Measurements from ENCODE around the gene CCL3. TPM values are rescaled to one million over a fixed set of nuclear protein-coding genes. Genes with fewer than 3 reads are reported as not detected.
"Not testable (repeated sequence)": the region's sequence is repeated elsewhere in the genome, so short reads cannot be mapped to it uniquely, and the experiment has no call there.

CCL3 gene
- total RNA-seq, 1 experiment from 2014 or later = not detected

DNA sequence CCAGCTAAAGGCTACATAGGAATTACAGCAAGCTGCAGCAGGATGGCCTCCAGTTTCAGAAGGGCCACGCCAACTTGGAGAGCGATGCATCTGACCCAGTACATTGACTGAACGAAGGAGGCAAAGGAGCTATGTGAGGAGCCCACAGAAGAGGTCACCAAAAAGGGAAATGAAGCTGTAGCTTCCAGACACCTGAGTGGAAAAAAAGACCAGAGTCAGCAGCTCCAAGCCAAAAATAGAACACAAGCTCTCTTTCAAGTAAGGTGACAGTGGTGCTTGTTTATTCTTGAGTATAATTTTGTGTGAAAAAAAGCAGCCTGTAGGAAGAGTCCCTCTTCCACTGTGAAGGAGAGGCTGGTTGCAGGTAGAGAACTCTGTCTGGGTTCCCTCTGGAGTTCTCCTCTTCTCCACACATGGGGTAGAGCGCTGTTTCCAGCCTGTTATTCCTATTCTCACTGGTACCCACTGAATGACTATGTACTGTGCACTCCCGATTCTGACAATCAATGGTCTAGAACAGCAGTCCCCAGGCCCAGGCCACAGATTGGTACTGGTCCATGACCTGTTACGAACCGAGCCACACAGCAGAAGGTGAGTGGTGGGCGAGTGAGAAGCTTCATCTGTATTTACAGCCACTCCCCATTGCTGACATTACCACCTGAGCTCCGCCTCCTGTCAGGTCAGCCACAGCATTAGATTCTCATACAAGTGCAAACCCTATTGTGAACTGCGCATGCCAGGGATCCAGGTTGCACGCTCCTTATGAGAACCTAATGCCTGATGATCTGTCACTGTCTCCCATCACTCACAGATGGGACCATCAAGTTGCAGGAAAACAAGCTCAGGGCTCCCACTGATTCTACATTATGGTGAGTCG lies 28.8 kb upstream of the CCL3 start:
- no peak overlapping the region for H3K27ac Mint-ChIP-seq (ENCODE audit: unreplicated experiment)
- intact Hi-C loops (cut with micrococcal nuclease; ENCODE audit: unreplicated experiment) = no loop called here
- H3K27me3 Mint-ChIP-seq (ENCODE audit: insufficient read depth, unreplicated experiment) = peaks cover 3% of the 10 kb centered on the region
- ChIA-PET POLR2A (interaction anchor here (0.6 kb wide), 2 partner anchors 16 to 333 kb away, joined by 3 to 9 read pairs; no protein-coding TSS in a partner anchor), CTCF (no interaction called here)
- Histone ChIP-seq H3K36me3 (ENCODE audit: control insufficient read depth, insufficient read depth, low read length) (no peaks in the 10 kb centered on the region), H3K9me3 (no peaks in the 10 kb centered on the region), H3K27me3 (replicated peaks; ENCODE audit: control insufficient read depth, insufficient read depth, low read length) (no peaks in the 10 kb centered on the region; the same call in 1 of the 2 replicates), H3K4me1 (no peaks in the 10 kb centered on the region), H3K4me3 (ENCODE audit: low read depth, low read length) (no peak overlapping the region)
- no peaks in the 10 kb centered on the region for H3K9me3 Mint-ChIP-seq (ENCODE audit: unreplicated experiment)
- H3K4me3 Mint-ChIP-seq (ENCODE audit: unreplicated experiment) = no peak overlapping the region
- H3K36me3 Mint-ChIP-seq (ENCODE audit: insufficient read depth, unreplicated experiment) = peaks cover 4% of the 10 kb centered on the region
- TF ChIP-seq CTCF (IDR thresholded peaks at IDR 0.05; ENCODE audit: insufficient read depth in 1 of 2, low read depth in 1 of 2, low read length in 1 of 2, severe bottlenecking in 1 of 2, unreplicated experiment in 1 of 2) = peak; percentile 22 to 43
- H3K4me1 Mint-ChIP-seq (ENCODE audit: low read depth, unreplicated experiment) = no peaks in the 10 kb centered on the region
- DNase-seq = no peak
- BruUV-seq (replicated peaks) = no TSS peak

- Mint-ChIP-seq H3K27ac (ENCODE audit: unreplicated experiment) (no peak overlapping the region), H3K4me3 (ENCODE audit: unreplicated experiment) (no peak overlapping the region), H3K9me3 (ENCODE audit: unreplicated experiment) (no peaks in the 10 kb centered on the region), H3K4me1 (ENCODE audit: low read depth, unreplicated experiment) (no peaks in the 10 kb centered on the region), H3K27me3 (ENCODE audit: insufficient read depth, unreplicated experiment) (peaks cover 3% of the 10 kb centered on the region), H3K36me3 (ENCODE audit: insufficient read depth, unreplicated experiment) (peaks cover 4% of the 10 kb centered on the region)
- intact Hi-C loops (cut with micrococcal nuclease; ENCODE audit: unreplicated experiment) = no loop called here
- no peaks in the 10 kb centered on the region for H3K4me1 ChIP-seq
- BruUV-seq (replicated peaks) = no TSS peak
- TF ChIP-seq CTCF (IDR thresholded peaks at IDR 0.05; ENCODE audit: insufficient read depth in 1 of 2, low read depth in 1 of 2, low read length in 1 of 2, severe bottlenecking in 1 of 2, unreplicated experiment in 1 of 2) = no peak
- H3K27me3 ChIP-seq (replicated peaks; ENCODE audit: control insufficient read depth, insufficient read depth, low read length) = no peaks in the 10 kb centered on the region; the same call in 1 of the 2 replicates
- POLR2A ChIA-PET = no interaction called here
- H3K4me3 ChIP-seq (ENCODE audit: low read depth, low read length) = no peak overlapping the region
- no peak for DNase-seq
- H3K36me3 ChIP-seq (ENCODE audit: control insufficient read depth, insufficient read depth, low read length) = no peaks in the 10 kb centered on the region
- CTCF ChIA-PET = no interaction called here
- H3K9me3 ChIP-seq = no peaks in the 10 kb centered on the region
Measured at GRCh38 chr17:36117505-36118382, 27.8 kb upstream of the CCL3 start.

DNA sequence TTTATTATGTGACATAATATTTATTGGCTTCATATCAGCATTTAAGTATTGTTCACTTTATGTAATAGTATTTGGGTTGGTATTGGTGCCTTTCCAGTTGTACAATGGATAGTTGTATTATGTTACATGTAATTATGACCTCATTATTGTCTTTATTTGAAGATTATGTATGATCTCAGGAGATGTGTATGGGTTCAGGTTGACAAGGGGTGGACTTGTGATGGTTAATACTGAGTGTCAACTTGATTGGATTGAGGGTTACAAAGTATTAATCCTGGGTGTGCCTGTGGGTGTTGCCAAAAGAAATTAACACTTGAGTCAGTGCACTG lies 25.7 kb upstream of the CCL3 start:
- DNase-seq; H3K36me3 ChIP-seq (ENCODE audit: control insufficient read depth, insufficient read depth, low read length); H3K9me3 Mint-ChIP-seq (ENCODE audit: unreplicated experiment); intact Hi-C loops (cut with micrococcal nuclease; ENCODE audit: unreplicated experiment); BruUV-seq (replicated peaks); H3K9me3 ChIP-seq; H3K4me3 ChIP-seq (ENCODE audit: low read depth, low read length); H3K27me3 Mint-ChIP-seq (ENCODE audit: insufficient read depth, unreplicated experiment); H3K4me1 ChIP-seq; CTCF ChIA-PET; H3K36me3 Mint-ChIP-seq (ENCODE audit: insufficient read depth, unreplicated experiment); H3K27ac Mint-ChIP-seq (ENCODE audit: unreplicated experiment); H3K4me3 Mint-ChIP-seq (ENCODE audit: unreplicated experiment); H3K27me3 ChIP-seq (replicated peaks; ENCODE audit: control insufficient read depth, insufficient read depth, low read length); POLR2A ChIA-PET; H3K4me1 Mint-ChIP-seq (ENCODE audit: low read depth, unreplicated experiment): not testable (repeated sequence)

DNA sequence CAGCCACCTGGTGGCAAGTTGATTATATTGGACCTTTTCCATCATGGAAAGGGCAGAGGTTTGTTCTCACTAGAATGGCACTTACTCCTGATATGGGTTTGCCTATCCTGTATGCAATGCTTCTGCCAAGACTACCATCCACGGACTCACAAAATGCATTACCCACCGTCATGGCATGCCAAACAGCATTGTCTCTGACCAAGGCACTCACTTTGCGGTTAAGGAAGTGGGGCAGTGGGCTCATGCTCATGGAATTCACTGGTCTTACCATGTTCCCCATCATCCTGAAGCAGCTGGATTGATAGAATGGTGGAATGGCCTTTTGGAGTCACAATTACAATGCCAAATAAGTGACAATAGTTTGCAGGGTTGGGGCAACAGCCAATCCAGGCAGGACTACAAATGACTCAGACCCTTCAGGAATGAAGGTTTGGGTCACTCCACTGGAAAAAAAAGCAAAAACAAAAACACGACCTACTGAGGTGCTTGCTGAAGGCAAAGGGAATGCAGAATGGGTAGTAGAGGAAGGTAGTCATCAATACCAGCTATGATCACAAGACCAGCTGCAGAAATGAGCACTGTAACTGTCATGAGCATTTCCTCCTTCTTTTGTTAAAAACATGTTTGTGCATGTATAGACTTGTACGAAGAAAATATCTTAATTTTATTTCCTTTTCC lies 25.2 kb upstream of the CCL3 start:
- H3K27me3 Mint-ChIP-seq (ENCODE audit: insufficient read depth, unreplicated experiment); H3K27me3 ChIP-seq (replicated peaks; ENCODE audit: control insufficient read depth, insufficient read depth, low read length); H3K9me3 Mint-ChIP-seq (ENCODE audit: unreplicated experiment); H3K9me3 ChIP-seq; H3K4me3 Mint-ChIP-seq (ENCODE audit: unreplicated experiment); H3K36me3 Mint-ChIP-seq (ENCODE audit: insufficient read depth, unreplicated experiment); H3K4me1 ChIP-seq; H3K4me1 Mint-ChIP-seq (ENCODE audit: low read depth, unreplicated experiment); POLR2A ChIA-PET; H3K4me3 ChIP-seq (ENCODE audit: low read depth, low read length); DNase-seq; intact Hi-C loops (cut with micrococcal nuclease; ENCODE audit: unreplicated experiment); CTCF ChIA-PET; BruUV-seq (replicated peaks); H3K27ac Mint-ChIP-seq (ENCODE audit: unreplicated experiment); H3K36me3 ChIP-seq (ENCODE audit: control insufficient read depth, insufficient read depth, low read length): not testable (repeated sequence)

DNA sequence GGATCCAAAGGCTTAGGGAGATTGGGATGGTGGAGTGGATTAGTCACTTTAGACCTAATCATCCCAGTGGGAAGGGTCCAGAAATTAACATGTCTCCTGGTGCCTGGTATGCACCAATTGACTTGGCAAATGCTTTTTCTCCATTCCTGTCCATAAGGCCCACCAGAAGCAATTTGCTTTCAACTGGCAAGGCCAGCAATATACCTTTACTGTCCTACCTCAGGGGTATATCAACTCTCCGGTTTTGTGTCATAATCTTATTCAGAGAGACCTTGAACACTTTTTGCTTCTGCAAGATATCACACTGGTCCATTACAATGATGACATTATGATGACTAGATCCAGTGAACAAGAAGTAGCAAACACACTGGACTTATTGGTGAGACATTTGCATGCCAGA lies 23.2 kb upstream of the CCL3 start:
- CTCF ChIA-PET; H3K4me1 Mint-ChIP-seq (ENCODE audit: low read depth, unreplicated experiment); H3K4me1 ChIP-seq; H3K4me3 Mint-ChIP-seq (ENCODE audit: unreplicated experiment); H3K27me3 ChIP-seq (replicated peaks; ENCODE audit: control insufficient read depth, insufficient read depth, low read length); intact Hi-C loops (cut with micrococcal nuclease; ENCODE audit: unreplicated experiment); H3K4me3 ChIP-seq (ENCODE audit: low read depth, low read length); H3K27ac Mint-ChIP-seq (ENCODE audit: unreplicated experiment); H3K9me3 ChIP-seq; BruUV-seq (replicated peaks); DNase-seq; H3K9me3 Mint-ChIP-seq (ENCODE audit: unreplicated experiment); POLR2A ChIA-PET; H3K27me3 Mint-ChIP-seq (ENCODE audit: insufficient read depth, unreplicated experiment); H3K36me3 Mint-ChIP-seq (ENCODE audit: insufficient read depth, unreplicated experiment); H3K36me3 ChIP-seq (ENCODE audit: control insufficient read depth, insufficient read depth, low read length): not testable (repeated sequence)

All from Caco-2 (cell line).